ENCODE results near the gene CHD2.

CHD2 gene

GRCh38 chr15:92981333-92981732, 81.2 kb downstream of the CHD2 start:
- H3K4me3 ChIP-seq (replicated peaks; ENCODE audit: low read depth, low read length): no peak overlapping the region
- TF ChIP-seq, protein P1, sequence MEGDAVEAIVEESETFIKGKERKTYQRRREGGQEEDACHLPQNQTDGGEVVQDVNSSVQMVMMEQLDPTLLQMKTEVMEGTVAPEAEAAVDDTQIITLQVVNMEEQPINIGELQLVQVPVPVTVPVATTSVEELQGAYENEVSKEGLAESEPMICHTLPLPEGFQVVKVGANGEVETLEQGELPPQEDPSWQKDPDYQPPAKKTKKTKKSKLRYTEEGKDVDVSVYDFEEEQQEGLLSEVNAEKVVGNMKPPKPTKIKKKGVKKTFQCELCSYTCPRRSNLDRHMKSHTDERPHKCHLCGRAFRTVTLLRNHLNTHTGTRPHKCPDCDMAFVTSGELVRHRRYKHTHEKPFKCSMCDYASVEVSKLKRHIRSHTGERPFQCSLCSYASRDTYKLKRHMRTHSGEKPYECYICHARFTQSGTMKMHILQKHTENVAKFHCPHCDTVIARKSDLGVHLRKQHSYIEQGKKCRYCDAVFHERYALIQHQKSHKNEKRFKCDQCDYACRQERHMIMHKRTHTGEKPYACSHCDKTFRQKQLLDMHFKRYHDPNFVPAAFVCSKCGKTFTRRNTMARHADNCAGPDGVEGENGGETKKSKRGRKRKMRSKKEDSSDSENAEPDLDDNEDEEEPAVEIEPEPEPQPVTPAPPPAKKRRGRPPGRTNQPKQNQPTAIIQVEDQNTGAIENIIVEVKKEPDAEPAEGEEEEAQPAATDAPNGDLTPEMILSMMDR (IDR thresholded peaks at IDR 0.05; ENCODE audit: low read depth, low read length, missing control alignments): no peak
- no peak for DNase-seq (ENCODE audit: extremely low read depth, low read depth)

DNA sequence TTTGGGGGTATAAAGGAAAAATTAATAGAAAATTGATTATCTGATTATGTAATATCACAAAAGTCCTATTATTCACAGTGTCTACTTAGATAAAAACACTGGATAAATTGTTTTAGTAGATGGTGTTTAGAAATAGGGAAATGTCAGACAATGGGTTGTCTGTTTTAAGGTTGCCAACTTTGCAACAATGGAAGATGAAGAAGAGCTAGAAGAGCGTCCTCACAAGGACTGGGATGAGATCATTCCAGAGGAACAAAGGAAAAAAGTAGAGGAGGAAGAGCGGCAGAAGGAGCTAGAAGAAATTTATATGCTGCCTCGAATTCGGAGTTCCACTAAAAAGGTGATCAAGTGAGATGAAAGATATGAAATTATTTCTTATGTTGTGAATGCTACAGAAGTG, 84.0 kb downstream of the CHD2 start:
- TF ChIP-seq, protein P1 (IDR thresholded peaks at IDR 0.05; ENCODE audit: low read depth, low read length, missing control alignments): no peak
- no peak for DNase-seq (ENCODE audit: extremely low read depth, low read depth)

DNA sequence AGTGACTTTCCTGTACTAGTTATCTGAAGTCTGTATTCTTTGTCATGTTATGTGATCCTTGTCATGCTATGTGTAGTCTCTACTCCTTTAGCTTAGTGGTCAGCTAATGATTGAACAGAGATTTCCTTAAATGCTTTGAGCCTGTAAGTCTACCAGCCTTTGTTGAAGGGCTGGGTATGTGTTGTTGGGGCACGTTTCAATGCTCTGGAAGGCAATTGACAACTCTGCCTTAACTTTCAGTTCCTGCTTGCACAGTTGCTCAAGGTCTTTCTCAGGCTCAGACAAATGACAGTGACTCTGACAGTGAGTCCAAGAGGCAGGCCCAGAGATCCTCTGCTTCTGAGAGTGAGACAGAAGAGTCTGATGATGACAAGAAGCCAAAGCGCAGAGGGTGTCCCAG, 89.3 kb downstream of the CHD2 start:
- no peak for DNase-seq (ENCODE audit: extremely low read depth, low read depth)
- TF ChIP-seq, protein P1 (IDR thresholded peaks at IDR 0.05; ENCODE audit: low read depth, low read length, missing control alignments): no peak

More for the DNA sequence above, 84.0 kb downstream of the CHD2 start:
- no peak overlapping the region for H3K4me3 ChIP-seq (replicated peaks; ENCODE audit: low read depth, low read length)

GRCh38 chr15:92990031-92990430, 89.9 kb downstream of the CHD2 start:
- H3K4me3 ChIP-seq (replicated peaks; ENCODE audit: low read depth, low read length): no peak overlapping the region
- no peak for DNase-seq (ENCODE audit: extremely low read depth, low read depth)
- TF ChIP-seq, protein P1 (IDR thresholded peaks at IDR 0.05; ENCODE audit: low read depth, low read length, missing control alignments): no peak

More for the DNA sequence above, 89.3 kb downstream of the CHD2 start:
- no peak overlapping the region for H3K4me3 ChIP-seq (replicated peaks; ENCODE audit: low read depth, low read length)

- TF ChIP-seq, protein P1 (IDR thresholded peaks at IDR 0.05; ENCODE audit: low read depth, low read length, missing control alignments): no peak
- no peak overlapping the region for H3K4me3 ChIP-seq (replicated peaks; ENCODE audit: low read depth, low read length)
These were observed 92.6 kb downstream of the CHD2 start for GRCh38 chr15:92992720-92993119.

DNA sequence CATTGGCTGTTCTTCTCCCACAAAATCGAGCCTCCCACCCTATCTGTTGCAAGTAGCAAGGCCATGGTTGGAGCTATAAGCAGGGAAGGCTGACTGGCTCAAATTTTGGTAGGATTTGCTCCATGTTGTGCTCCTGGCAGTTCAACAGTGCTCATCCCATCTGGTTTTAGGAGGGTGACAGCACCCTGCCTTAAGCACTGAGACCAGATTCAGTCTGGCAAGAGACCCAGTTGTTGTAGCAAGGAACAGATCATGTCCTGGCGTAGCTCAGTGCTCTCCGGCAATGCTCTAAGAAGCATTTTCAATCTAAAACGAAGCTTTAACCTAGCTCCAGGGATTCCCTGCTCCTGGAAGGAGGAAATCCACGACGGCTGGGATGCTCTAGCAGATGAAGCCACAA, 97.7 kb downstream of the CHD2 start:
- DNase-seq (ENCODE audit: extremely low read depth, low read depth): no peak
- TF ChIP-seq, protein P1 (IDR thresholded peaks at IDR 0.05; ENCODE audit: low read depth, low read length, missing control alignments): no peak
- H3K4me3 ChIP-seq (replicated peaks; ENCODE audit: low read depth, low read length): no peak overlapping the region

More at GRCh38 chr15:92992720-92993119, 92.6 kb downstream of the CHD2 start:
- no peak for DNase-seq (ENCODE audit: extremely low read depth, low read depth)

- TF ChIP-seq, protein P1 (IDR thresholded peaks at IDR 0.05; ENCODE audit: low read depth, low read length, missing control alignments): no peak
- H3K4me3 ChIP-seq (replicated peaks; ENCODE audit: low read depth, low read length): no peak overlapping the region
- no peak for DNase-seq (ENCODE audit: extremely low read depth, low read depth)
These were observed 101.0 kb downstream of the CHD2 start for GRCh38 chr15:93001156-93001555.

All from HFF-Myc (cell line).